ENCODE measurements around the gene ARHGDIG.

DNA sequence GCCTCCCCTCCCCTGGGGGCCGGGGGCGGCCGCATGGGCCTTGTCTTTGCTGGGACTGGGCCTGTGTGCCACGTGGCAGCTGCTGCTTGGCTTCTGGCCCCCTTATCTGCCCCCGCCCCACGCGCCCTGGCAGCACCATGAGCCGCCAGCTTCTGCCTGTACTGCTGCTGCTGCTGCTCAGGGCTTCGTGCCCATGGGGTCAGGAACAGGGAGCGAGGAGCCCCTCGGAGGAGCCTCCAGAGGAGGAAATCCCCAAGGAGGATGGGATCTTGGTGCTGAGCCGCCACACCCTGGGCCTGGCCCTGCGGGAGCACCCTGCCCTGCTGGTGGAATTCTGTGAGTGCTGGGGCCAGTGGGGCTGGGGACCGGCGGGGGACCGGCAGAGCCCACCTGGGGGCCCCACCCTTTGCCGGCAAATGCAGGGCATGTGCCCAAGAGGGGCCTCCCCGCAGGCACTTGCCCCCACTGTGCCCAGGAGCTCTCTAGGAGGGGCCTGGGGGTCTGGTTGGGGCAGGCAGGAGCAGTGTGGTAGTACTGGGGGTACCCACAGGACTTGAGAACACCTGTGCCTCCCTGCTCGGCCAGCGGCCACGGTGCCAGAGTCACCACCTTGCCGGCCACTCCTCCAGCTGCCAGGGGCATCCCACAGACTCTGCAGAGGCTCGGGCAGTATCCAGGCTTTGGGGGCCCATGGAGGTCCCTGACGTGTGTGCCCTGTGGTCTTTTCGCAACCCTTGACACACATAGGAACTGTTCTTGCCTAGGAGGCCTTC, 2.8 kb downstream of the ARHGDIG start, which contains the start of gene PDIA2:
- no peak for TF ChIP-seq RAD21 (CRISPR knock-in tag; conservative IDR thresholded peaks at IDR 0.05 in 1 of 2, IDR thresholded peaks at IDR 0.05 in 1 of 2)
- no peak for TF ChIP-seq RFX5 (IDR thresholded peaks at IDR 0.05; ENCODE audit: low read depth, low read length)
- no peak for TF ChIP-seq GABPA (tag; conservative IDR thresholded peaks at IDR 0.05; ENCODE audit: low read depth)
- no peak for TF ChIP-seq STAG1 (CRISPR knock-in tag; IDR thresholded peaks at IDR 0.05; ENCODE audit: borderline replicate concordance)
